T-cell (primary cell): ENCODE data around the gene TMEM214. TPM values are rescaled to one million over a fixed set of nuclear protein-coding genes. Genes with fewer than 3 reads are reported as not detected.

Experiments used
- ATAC-seq, 4 experiments: fragments of 200-7000 bp in 3 of 4; fragments of 150-1000 bp in 1 of 4; cut with Tn5 transposase; replicated peaks in 1 of 4; 1 replicate in 3 of 4; 2 replicates in 1 of 4; pipeline ENCODE4 v1.10.0; 2021; ENCODE audit warnings: moderate library complexity in 3 of 4, mild to moderate bottlenecking in 2 of 4, moderate number of reproducible peaks in 1 of 4
- CTCF ChIA-PET, 2 donors: fragments of 300-600 bp; sonication (Branson Sonifier 250); formaldehyde crosslinking; loops; one replicate each; lab custom pipeline; 2022; ENCODE audit warnings: antibody characterized with exemption in 2 of 2; lab: Charles Lee
- POLR2A ChIA-PET, 2 donors: fragments of 300-600 bp; sonication (Branson Sonifier 250); formaldehyde crosslinking; loops; one replicate each; lab custom pipeline; 2022; ENCODE audit warnings: antibody characterized with exemption in 2 of 2; lab: Charles Lee
- DNase-seq, 35 experiments: peaks; one replicate each; pipeline versions ENCODE4 v3.0.0 to v3.0.0-alpha.2; 2013 to 2023
- H3K27ac ChIP-seq: one replicate; pipeline ENCODE4 v1.5.1; 2013; ENCODE audit warnings: low read length
- H3K27me3 ChIP-seq, 2 experiments: replicated peaks in 1 of 2; 1 replicate in 1 of 2; 2 replicates in 1 of 2; pipeline versions ENCODE4 v1.6.1 to v1.7.0; 2013; ENCODE audit warnings: low read length in 1 of 2, mixed read lengths in 1 of 2; ENCODE audit not compliant: control insufficient read depth in 2 of 2, insufficient read depth in 2 of 2; ENCODE audit errors: extremely low read depth in 1 of 2
- H3K36me3 ChIP-seq, 2 donors: 1 replicate in 1 of 2; 2 replicates in 1 of 2; pipeline versions ENCODE4 v1.6.1 to v1.7.0; 2013; ENCODE audit warnings: low read length in 1 of 2; ENCODE audit not compliant: control insufficient read depth in 2 of 2, insufficient read depth in 1 of 2; ENCODE audit errors: extremely low read depth in 1 of 2
- H3K4me1 ChIP-seq, 2 experiments: 1 replicate in 1 of 2; 2 replicates in 1 of 2; pipeline versions ENCODE4 v1.6.1 to v1.7.0; 2013; ENCODE audit warnings: low read length in 2 of 2, mixed read lengths in 1 of 2; ENCODE audit not compliant: insufficient read depth in 2 of 2, control insufficient read depth in 1 of 2; ENCODE audit errors: extremely low read depth in 1 of 2
- H3K4me3 ChIP-seq, 2 donors: 1 replicate in 1 of 2; 2 replicates in 1 of 2; pipeline versions ENCODE4 v1.5.1 to v1.7.0; 2013; ENCODE audit warnings: mild to moderate bottlenecking in 2 of 2, low read length in 1 of 2, moderate library complexity in 1 of 2; ENCODE audit not compliant: control insufficient read depth in 1 of 2; ENCODE audit errors: extremely low read depth in 1 of 2
- H3K9me3 ChIP-seq: 2 replicates; pipeline ENCODE4 v1.7.0; 2013
- H3K27ac Mint-ChIP-seq, 2 donors: one replicate each; pipeline ENCODE4 v1.8.0; 2020 to 2021; ENCODE audit warnings: mild to moderate bottlenecking in 2 of 2, mixed read lengths in 2 of 2
- H3K27me3 Mint-ChIP-seq, 2 donors: one replicate each; pipeline ENCODE4 v1.8.0; 2021 to 2022; ENCODE audit warnings: mixed read lengths in 2 of 2
- H3K36me3 Mint-ChIP-seq: one replicate; pipeline ENCODE4 v1.8.0; 2021; ENCODE audit warnings: mixed read lengths
- H3K4me1 Mint-ChIP-seq, 3 donors: one replicate each; pipeline ENCODE4 v1.8.0; 2020 to 2022; ENCODE audit warnings: mixed read lengths in 3 of 3, mild to moderate bottlenecking in 1 of 3
- H3K4me3 Mint-ChIP-seq, 3 donors: one replicate each; pipeline ENCODE4 v1.8.0; 2020 to 2022; ENCODE audit warnings: mild to moderate bottlenecking in 3 of 3, mixed read lengths in 3 of 3, moderate library complexity in 3 of 3
- H3K9me3 Mint-ChIP-seq, 3 donors: one replicate each; pipeline ENCODE4 v1.8.0; 2020 to 2022; ENCODE audit warnings: mixed read lengths in 3 of 3
- WGBS: methylation state at CpG from one replicate; pipeline ENCODE4 v1.1.5; 2013; ENCODE audit warnings: missing lambda C conversion rate; ENCODE audit not compliant: insufficient coverage; 5-methylcytosine and 5-hydroxymethylcytosine counted together
- total RNA-seq, 35 experiments: library from RNA in 6 of 35; stranded (reverse) in 6 of 35; fragments of 120-200 nt in 1 of 35; gene quantifications; one replicate each; pipeline versions ENCODE4 v1.2.1 to v1.2.4 and lab custom pipeline; 2013 to 2026

Gene TMEM214
- total RNA-seq, 5 donors from 2014 or later (not counting 1 experiment from before 2014, with no cell fraction given): 37.6 to 84.5 (median 71.6) TPM

GRCh38 chr2:27050281-27050995, 17.7 kb downstream of the TMEM214 start:
- peak; percentile 80 to 97 (median 89) for DNase-seq
- Histone ChIP-seq H3K27ac (peak overlapping the region; percentile 77), H3K9me3 (no peaks in the 10 kb centered on the region), H3K27me3 (no peaks in the 10 kb centered on the region), H3K36me3 (peaks cover 2 to 13% of the 10 kb centered on the region in 2 donors), H3K4me1 (peaks cover 3 to 19% of the 10 kb centered on the region in 2 experiments), H3K4me3 (peak overlapping the region; percentile 89 to 91)
- ATAC-seq: peak; percentile 65 to 66 (median 66)
- H3K9me3 Mint-ChIP-seq: no peaks in the 10 kb centered on the region
- H3K27ac Mint-ChIP-seq: peak overlapping the region; percentile 99
- peaks cover 9 to 10% of the 10 kb centered on the region in 2 donors for H3K27me3 Mint-ChIP-seq
- peaks cover 18 to 36% (median 20%) of the 10 kb centered on the region in 3 donors for H3K4me1 Mint-ChIP-seq
- WGBS: under 1% methylated on average over 36 of the region's 48 CpGs
- ChIA-PET CTCF (interaction anchor here in 1 of 2 donors (0.5 to 1.8 kb wide), 10 partner anchors 13 to 1844 kb away, joined by 3 to 8 read pairs (median 4); partner anchors contain the start of genes KHK, OST4 and WDR43), POLR2A (interaction anchor here in 1 of 2 donors (0.6 to 2.1 kb wide), 3 partner anchors 21 to 74 kb away, joined by 4 to 12 read pairs (median 6); partner anchors contain the start of gene OST4)
- H3K4me3 Mint-ChIP-seq: peak overlapping the region; percentile 90 to 97 (median 93)
- H3K36me3 Mint-ChIP-seq: peaks cover 12% of the 10 kb centered on the region

DNA sequence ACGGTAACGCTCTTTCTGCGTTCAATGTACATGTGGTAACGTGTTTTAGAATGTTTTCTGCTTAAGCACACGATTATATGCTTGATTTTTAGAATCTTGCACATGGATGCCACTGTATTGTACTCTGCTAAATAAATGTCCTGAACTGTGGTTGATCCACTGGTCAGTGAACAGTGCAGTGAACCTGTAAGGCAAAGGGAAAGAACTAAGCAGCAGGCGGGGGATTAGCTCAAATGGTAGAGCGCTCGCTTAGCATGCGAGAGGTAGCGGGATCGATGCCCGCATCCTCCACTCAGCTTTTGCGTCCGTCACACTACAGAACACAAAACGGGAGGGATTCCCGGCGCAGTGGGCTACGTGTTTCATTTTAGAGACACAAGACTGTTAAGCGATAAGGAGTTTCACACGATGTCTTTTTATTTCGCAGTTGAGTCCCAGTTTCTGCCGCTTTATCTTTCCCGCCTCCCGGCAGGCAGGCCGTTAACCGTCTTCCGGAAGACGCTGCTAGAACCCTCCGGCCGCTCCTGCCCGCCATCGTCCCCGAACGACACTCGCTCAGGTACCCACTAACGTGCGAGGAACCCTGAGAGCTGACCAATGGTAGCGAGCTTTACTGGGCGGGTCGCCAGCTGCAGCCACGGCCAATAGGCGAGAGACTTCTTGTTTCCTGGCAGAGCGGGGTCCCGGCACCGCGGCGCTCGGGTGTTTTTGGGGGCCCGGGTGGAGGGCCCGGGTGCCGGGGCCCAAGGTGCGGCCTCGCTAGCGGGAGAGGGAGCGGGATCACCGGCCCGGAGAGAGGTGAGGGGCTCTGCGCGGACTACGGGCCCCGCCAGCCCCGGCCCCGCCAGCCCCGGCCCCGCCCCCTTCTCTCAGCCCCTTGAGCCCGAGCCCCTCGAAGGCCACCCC, 18.5 kb downstream of the TMEM214 start, which contains the start of gene AGBL5:
Gene AGBL5, plus strand, starts transcription at position 673 of the 906 bp plus-strand sequence. CDS start 1,291 bp downstream, outside the sequence.
- peaks cover 8 to 21% of the 10 kb centered on the region in 2 donors for H3K36me3 ChIP-seq
- peak within 1 kb of the TSS; percentile 89 to 91 for H3K4me3 ChIP-seq
- CTCF ChIA-PET: interaction anchor here in 1 of 2 donors (0.5 to 1.8 kb wide), 13 partner anchors 14 to 1843 kb away, joined by 3 to 8 read pairs (median 3); partner anchors contain the start of genes ABHD1, KHK, OST4 and WDR43
- no peaks in the 10 kb centered on the region for H3K27me3 ChIP-seq
- Mint-ChIP-seq H3K9me3 (no peaks in the 10 kb centered on the region), H3K27ac (peak within 1 kb of the TSS; percentile 99), H3K4me3 (peak within 1 kb of the TSS; percentile 90 to 97 (median 93)), H3K27me3 (peaks cover 9 to 10% of the 10 kb centered on the region in 2 donors), H3K36me3 (peaks cover 18% of the 10 kb centered on the region), H3K4me1 (peaks cover 18 to 41% (median 20%) of the 10 kb centered on the region in 3 donors)
- WGBS: under 1% methylated on average over 64 of the region's 67 CpGs
- H3K4me1 ChIP-seq: peaks cover 3 to 19% of the 10 kb centered on the region in 2 experiments
- ATAC-seq (peak; percentile 79 to 80 (median 80)), DNase-seq (peak; percentile 93 to 99 (median 96))
- peak within 1 kb of the TSS; percentile 77 for H3K27ac ChIP-seq
- H3K9me3 ChIP-seq: no peaks in the 10 kb centered on the region
- POLR2A ChIA-PET: interaction anchor here in 1 of 2 donors (0.6 to 2.1 kb wide), 3 partner anchors 20 to 73 kb away, joined by 4 to 12 read pairs (median 6); partner anchors contain the start of gene OST4

GRCh38 chr2:27051902-27052645, 19.3 kb downstream of the TMEM214 start:
- H3K4me3 ChIP-seq: peak overlapping the region; percentile 89 to 91
- CTCF ChIA-PET: interaction anchor here in 1 of 2 donors (0.6 to 1.8 kb wide), 5 partner anchors 16 to 1690 kb away, joined by 3 to 8 read pairs (median 4); partner anchors contain the start of genes ABHD1 and OST4
- H3K27ac Mint-ChIP-seq: peak overlapping the region; percentile 84 to 89
- no peaks in the 10 kb centered on the region for H3K9me3 Mint-ChIP-seq
- no peaks in the 10 kb centered on the region for H3K27me3 ChIP-seq
- peaks cover 18 to 41% (median 20%) of the 10 kb centered on the region in 3 donors for H3K4me1 Mint-ChIP-seq
- H3K27ac ChIP-seq: peak overlapping the region; percentile 77
- no peaks in the 10 kb centered on the region for H3K9me3 ChIP-seq
- peaks cover 3 to 19% of the 10 kb centered on the region in 2 experiments for H3K4me1 ChIP-seq
- peak overlapping the region; percentile 86 to 97 (median 93) for H3K4me3 Mint-ChIP-seq
- POLR2A ChIA-PET: interaction anchor here (0.7 to 2.1 kb wide), 3 partner anchors 11 to 19 kb away, joined by 3 to 12 read pairs (median 3); partner anchors contain the start of gene OST4 (in 1 of the 2)
- peaks cover 18% of the 10 kb centered on the region for H3K36me3 Mint-ChIP-seq
- ATAC-seq (no peak), DNase-seq (peak in 5 of 35 experiments; percentile 10 to 31 (median 25))
- peaks cover 9 to 10% of the 10 kb centered on the region in 2 donors for H3K27me3 Mint-ChIP-seq
- WGBS: 1% methylated on average over 15 of the region's 24 CpGs
- H3K36me3 ChIP-seq: peaks cover 8 to 27% of the 10 kb centered on the region in 2 donors

DNA sequence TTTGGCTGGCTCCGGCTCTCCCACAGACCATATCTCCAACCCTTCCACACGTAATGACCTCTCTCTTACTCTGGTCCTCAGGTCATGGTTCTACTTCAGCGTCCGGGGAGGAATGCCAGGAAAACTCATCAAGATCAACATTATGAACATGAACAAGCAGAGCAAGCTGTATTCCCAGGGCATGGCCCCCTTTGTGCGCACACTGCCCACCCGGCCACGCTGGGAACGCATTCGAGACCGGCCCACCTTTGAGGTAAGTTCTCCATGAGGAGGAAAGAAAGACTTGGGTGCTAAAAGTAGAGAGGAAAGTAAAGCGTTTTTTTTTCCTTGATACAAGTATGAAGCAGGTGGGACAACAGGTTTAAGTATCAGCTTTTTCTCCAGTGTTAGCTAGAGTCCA, 20.6 kb downstream of the TMEM214 start:
- Histone ChIP-seq H3K9me3 (no peaks in the 10 kb centered on the region), H3K4me3 (no peak overlapping the region), H3K27ac (no peak overlapping the region), H3K36me3 (peaks cover 8 to 32% of the 10 kb centered on the region in 2 donors), H3K27me3 (no peaks in the 10 kb centered on the region), H3K4me1 (peaks cover 3 to 19% of the 10 kb centered on the region in 2 experiments)
- no peak for DNase-seq
- Mint-ChIP-seq H3K9me3 (no peaks in the 10 kb centered on the region), H3K4me3 (peak overlapping the region in 2 of 3 donors; percentile 86 to 93), H3K27ac (peak overlapping the region; percentile 33 to 89), H3K27me3 (peaks cover 9 to 10% of the 10 kb centered on the region in 2 donors), H3K36me3 (peaks cover 18% of the 10 kb centered on the region), H3K4me1 (peaks cover 18 to 41% (median 20%) of the 10 kb centered on the region in 3 donors)
- WGBS: 95% methylated on average over 10 of the region's 11 CpGs
- ChIA-PET CTCF (interaction anchor here in 1 of 2 donors (1.3 kb wide), 1 partner anchor 15 kb away, joined by 5 read pairs; no protein-coding TSS in a partner anchor), POLR2A (no interaction called here)
- ATAC-seq: no peak

DNA sequence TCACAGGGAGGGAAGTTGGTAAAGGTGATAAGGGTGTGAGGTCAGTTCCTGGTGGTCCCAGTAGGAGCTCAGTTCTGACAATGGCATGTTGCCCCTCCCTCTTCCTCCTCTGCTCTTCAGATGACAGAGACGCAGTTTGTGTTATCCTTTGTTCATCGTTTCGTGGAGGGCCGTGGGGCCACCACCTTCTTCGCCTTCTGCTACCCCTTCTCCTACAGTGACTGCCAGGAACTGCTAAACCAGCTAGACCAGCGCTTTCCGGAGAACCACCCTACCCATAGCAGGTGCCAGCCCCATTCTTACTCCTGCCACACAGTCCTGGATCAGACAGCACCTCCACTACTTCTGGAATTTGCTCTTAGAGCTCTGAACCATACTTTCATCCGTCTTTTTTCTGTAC, 21.0 kb downstream of the TMEM214 start:
- Mint-ChIP-seq H3K27me3 (peaks cover 9 to 10% of the 10 kb centered on the region in 2 donors), H3K36me3 (peaks cover 18% of the 10 kb centered on the region), H3K27ac (peak overlapping the region in 1 of 2 donors; percentile 49), H3K4me3 (peak overlapping the region in 2 of 3 donors; percentile 1 to 5), H3K4me1 (peaks cover 18 to 41% (median 20%) of the 10 kb centered on the region in 3 donors), H3K9me3 (no peaks in the 10 kb centered on the region)
- Histone ChIP-seq H3K4me3 (no peak overlapping the region), H3K27me3 (no peaks in the 10 kb centered on the region), H3K9me3 (no peaks in the 10 kb centered on the region), H3K4me1 (peaks cover 3 to 19% of the 10 kb centered on the region in 2 experiments), H3K36me3 (peaks cover 8 to 34% of the 10 kb centered on the region in 2 donors), H3K27ac (no peak overlapping the region)
- DNase-seq: no peak
- POLR2A ChIA-PET: no interaction called here
- CTCF ChIA-PET: interaction anchor here in 1 of 2 donors (0.6 kb wide), 1 partner anchor 27 kb away, joined by 6 read pairs; no protein-coding TSS in a partner anchor
- 89% methylated on average over 8 of the region's 8 CpGs for WGBS
- ATAC-seq: no peak
